DND-41 (cell line): ENCODE data around the gene CDKN2B-AS1.

Source experiments
- ATAC-seq: fragments of 200-7000 bp; cut with Tn5 transposase; 3 replicates; pipeline ENCODE4 v1.9.1; 2021; ENCODE audit warnings: low read depth; ENCODE audit not compliant: insufficient read depth
- DNase-seq: peaks from one replicate; pipeline ENCODE4 v3.0.0-alpha.2; 2020
- H2AFZ ChIP-seq: 2 replicates; pipeline ENCODE4 v1.6.0; 2012; ENCODE audit warnings: low read depth, low read length
- H3K27ac ChIP-seq: 2 replicates; pipeline ENCODE4 v1.5.1; 2012; ENCODE audit warnings: low read length, inconsistent platforms
- H3K27me3 ChIP-seq: fragments of 200-600 bp; sonication (generic); 2 replicates; pipeline ENCODE4 v1.6.0; 2012; ENCODE audit warnings: low read length, mild to moderate bottlenecking, inconsistent platforms; ENCODE audit not compliant: insufficient read depth, poor library complexity
- H3K36me3 ChIP-seq: 2 replicates; pipeline ENCODE4 v1.5.1; 2012; ENCODE audit warnings: low read length, inconsistent platforms; ENCODE audit not compliant: insufficient read depth
- H3K4me1 ChIP-seq: 2 replicates; pipeline ENCODE4 v1.5.1; 2012; ENCODE audit warnings: mild to moderate bottlenecking, low read length; ENCODE audit not compliant: insufficient read depth
- H3K4me2 ChIP-seq: 2 replicates; pipeline ENCODE4 v1.6.0; 2012; ENCODE audit warnings: mild to moderate bottlenecking, moderate library complexity, low read length, inconsistent platforms; ENCODE audit not compliant: insufficient read depth
- H3K4me3 ChIP-seq, 2 experiments: fragments of 200-600 bp in 1 of 2; shearing (Covaris generic) in 1 of 2; 2 replicates each; pipeline ENCODE4 v1.5.1; 2012 to 2016; ENCODE audit warnings: inconsistent platforms in 2 of 2, low read length in 2 of 2, mild to moderate bottlenecking in 2 of 2, low read depth in 1 of 2, moderate library complexity in 1 of 2
- H3K79me2 ChIP-seq: 2 replicates; pipeline ENCODE4 v1.6.0; 2012; ENCODE audit warnings: low read length, inconsistent platforms; ENCODE audit not compliant: insufficient read depth
- H3K9ac ChIP-seq: 2 replicates; pipeline ENCODE4 v1.6.0; 2012; ENCODE audit warnings: low read depth, mild to moderate bottlenecking, inconsistent platforms, low read length, moderate library complexity
- H3K9me3 ChIP-seq: 2 replicates; pipeline ENCODE4 v1.5.1; 2012; ENCODE audit warnings: low read length, moderate library complexity, mild to moderate bottlenecking, inconsistent platforms; ENCODE audit not compliant: insufficient read depth, severe bottlenecking
- H4K20me1 ChIP-seq: 2 replicates; pipeline ENCODE4 v1.6.0; 2012; ENCODE audit warnings: low read length; ENCODE audit not compliant: insufficient read depth
- CTCF ChIP-seq: IDR thresholded peaks from 2 replicates; pipeline ENCODE4 v1.5.1; 2012; ENCODE audit warnings: borderline replicate concordance, low read length, moderate library complexity, mild to moderate bottlenecking; ENCODE audit not compliant: poor library complexity, severe bottlenecking; ENCODE audit errors: extremely low read depth
- EZH2 ChIP-seq: IDR thresholded peaks from 3 replicates; pipeline ENCODE4 v1.6.1; 2012; ENCODE audit warnings: borderline replicate concordance, low read depth, mild to moderate bottlenecking, moderate library complexity, low read length, inconsistent platforms; ENCODE audit not compliant: severe bottlenecking

Gene CDKN2B-AS1

GRCh38 chr9:22158271-22158670 lies 163.7 kb downstream of the CDKN2B-AS1 start:
- DNase-seq: no peak
- no peak overlapping the region for H3K27ac ChIP-seq
- H4K20me1 ChIP-seq: no peaks in the 10 kb centered on the region
- no peak overlapping the region for H2AFZ ChIP-seq
- TF ChIP-seq EZH2: no peak
- no peak for TF ChIP-seq CTCF
- H3K27me3 ChIP-seq: no peaks in the 10 kb centered on the region
- no peaks in the 10 kb centered on the region for H3K79me2 ChIP-seq
- no peak overlapping the region for H3K9ac ChIP-seq
- no peaks in the 10 kb centered on the region for H3K9me3 ChIP-seq
- H3K4me3 ChIP-seq: no peak overlapping the region
- no peak overlapping the region for H3K4me2 ChIP-seq
- no peaks in the 10 kb centered on the region for H3K4me1 ChIP-seq
- no peak for ATAC-seq
- no peaks in the 10 kb centered on the region for H3K36me3 ChIP-seq

GRCh38 chr9:22158927-22159346 lies 164.3 kb downstream of the CDKN2B-AS1 start:
- H3K27ac ChIP-seq: no peak overlapping the region
- DNase-seq (no peak), ATAC-seq (no peak)
- no peaks in the 10 kb centered on the region for H3K9me3 ChIP-seq
- no peak overlapping the region for H3K4me2 ChIP-seq
- no peaks in the 10 kb centered on the region for H3K79me2 ChIP-seq
- no peak for TF ChIP-seq EZH2
- no peak for TF ChIP-seq CTCF
- no peak overlapping the region for H3K4me3 ChIP-seq
- no peak overlapping the region for H2AFZ ChIP-seq
- no peaks in the 10 kb centered on the region for H4K20me1 ChIP-seq
- H3K9ac ChIP-seq: no peak overlapping the region
- no peaks in the 10 kb centered on the region for H3K4me1 ChIP-seq
- no peaks in the 10 kb centered on the region for H3K27me3 ChIP-seq
- H3K36me3 ChIP-seq: no peaks in the 10 kb centered on the region

GRCh38 chr9:22159586-22159985 lies 165.0 kb downstream of the CDKN2B-AS1 start:
- H4K20me1 ChIP-seq: no peaks in the 10 kb centered on the region
- H3K79me2 ChIP-seq: no peaks in the 10 kb centered on the region
- ATAC-seq (no peak), DNase-seq (no peak)
- no peak for TF ChIP-seq EZH2
- TF ChIP-seq CTCF: no peak
- H3K4me1 ChIP-seq: no peaks in the 10 kb centered on the region
- no peak overlapping the region for H3K9ac ChIP-seq
- no peak overlapping the region for H3K27ac ChIP-seq
- H3K4me2 ChIP-seq: no peak overlapping the region
- no peak overlapping the region for H3K4me3 ChIP-seq
- H2AFZ ChIP-seq: no peak overlapping the region
- no peaks in the 10 kb centered on the region for H3K9me3 ChIP-seq
- no peaks in the 10 kb centered on the region for H3K36me3 ChIP-seq
- no peaks in the 10 kb centered on the region for H3K27me3 ChIP-seq

GRCh38 chr9:22160221-22160620 lies 165.6 kb downstream of the CDKN2B-AS1 start:
- Histone ChIP-seq H3K4me2 (no peak overlapping the region), H3K9ac (no peak overlapping the region), H4K20me1 (no peaks in the 10 kb centered on the region), H3K9me3 (no peaks in the 10 kb centered on the region), H2AFZ (no peak overlapping the region), H3K79me2 (no peaks in the 10 kb centered on the region), H3K36me3 (no peaks in the 10 kb centered on the region), H3K27ac (no peak overlapping the region), H3K4me3 (no peak overlapping the region), H3K4me1 (no peaks in the 10 kb centered on the region), H3K27me3 (no peaks in the 10 kb centered on the region)
- TF ChIP-seq EZH2 (no peak), CTCF (no peak)
- DNase-seq (no peak), ATAC-seq (no peak)
